ENCODE measurements around the gene PPP2R2D. TPM values are rescaled to one million over a fixed set of nuclear protein-coding genes. Genes with fewer than 3 reads are reported as not detected.
"Not testable (repeated sequence)": the region's sequence is repeated elsewhere in the genome, so short reads cannot be mapped to it uniquely, and the experiment has no call there.

PPP2R2D gene
- total RNA-seq, 2 experiments from 2014 or later = 31.6 to 32.3 TPM

- H3K4me1 Mint-ChIP-seq (ENCODE audit: low read depth) = peaks cover 36% of the 10 kb centered on the region
- peaks cover 50% of the 10 kb centered on the region for H3K36me3 Mint-ChIP-seq (ENCODE audit: low read depth)
- H3K27me3 Mint-ChIP-seq = no peaks in the 10 kb centered on the region
- ATAC-seq = peak; percentile 91
- intact Hi-C loops (cut with micrococcal nuclease) = loop anchor here (5.0 kb wide), 1 partner anchor 79 kb away; the partner anchor contains the start of gene PPP2R2D
- TF ChIP-seq, protein P1, sequence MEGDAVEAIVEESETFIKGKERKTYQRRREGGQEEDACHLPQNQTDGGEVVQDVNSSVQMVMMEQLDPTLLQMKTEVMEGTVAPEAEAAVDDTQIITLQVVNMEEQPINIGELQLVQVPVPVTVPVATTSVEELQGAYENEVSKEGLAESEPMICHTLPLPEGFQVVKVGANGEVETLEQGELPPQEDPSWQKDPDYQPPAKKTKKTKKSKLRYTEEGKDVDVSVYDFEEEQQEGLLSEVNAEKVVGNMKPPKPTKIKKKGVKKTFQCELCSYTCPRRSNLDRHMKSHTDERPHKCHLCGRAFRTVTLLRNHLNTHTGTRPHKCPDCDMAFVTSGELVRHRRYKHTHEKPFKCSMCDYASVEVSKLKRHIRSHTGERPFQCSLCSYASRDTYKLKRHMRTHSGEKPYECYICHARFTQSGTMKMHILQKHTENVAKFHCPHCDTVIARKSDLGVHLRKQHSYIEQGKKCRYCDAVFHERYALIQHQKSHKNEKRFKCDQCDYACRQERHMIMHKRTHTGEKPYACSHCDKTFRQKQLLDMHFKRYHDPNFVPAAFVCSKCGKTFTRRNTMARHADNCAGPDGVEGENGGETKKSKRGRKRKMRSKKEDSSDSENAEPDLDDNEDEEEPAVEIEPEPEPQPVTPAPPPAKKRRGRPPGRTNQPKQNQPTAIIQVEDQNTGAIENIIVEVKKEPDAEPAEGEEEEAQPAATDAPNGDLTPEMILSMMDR (IDR thresholded peaks at IDR 0.05) = no peak
- ChIA-PET POLR2A (interaction anchor here (0.7 to 2.0 kb wide), 7 partner anchors 9 to 466 kb away, joined by 3 to 5 read pairs (median 4); no protein-coding TSS in a partner anchor), CTCF (interaction anchor here (1.1 to 2.0 kb wide), 4 partner anchors 10 to 96 kb away, joined by 3 to 6 read pairs (median 4); no protein-coding TSS in a partner anchor)
- H3K27ac Mint-ChIP-seq = peak within 1 kb of the TSS; percentile 85
- peak within 1 kb of the TSS; percentile 91 for H3K4me3 Mint-ChIP-seq
- peak; percentile 88 for DNase-seq
- H3K9me3 Mint-ChIP-seq = no peaks in the 10 kb centered on the region
Measured at GRCh38 chr10:131981429-131982184, 80.8 kb downstream of the PPP2R2D start, which contains the start of gene BNIP3. BNIP3 (minus strand) TSS chr10:131981923; CDS start chr10:131981806, 117 bp downstream.

DNA sequence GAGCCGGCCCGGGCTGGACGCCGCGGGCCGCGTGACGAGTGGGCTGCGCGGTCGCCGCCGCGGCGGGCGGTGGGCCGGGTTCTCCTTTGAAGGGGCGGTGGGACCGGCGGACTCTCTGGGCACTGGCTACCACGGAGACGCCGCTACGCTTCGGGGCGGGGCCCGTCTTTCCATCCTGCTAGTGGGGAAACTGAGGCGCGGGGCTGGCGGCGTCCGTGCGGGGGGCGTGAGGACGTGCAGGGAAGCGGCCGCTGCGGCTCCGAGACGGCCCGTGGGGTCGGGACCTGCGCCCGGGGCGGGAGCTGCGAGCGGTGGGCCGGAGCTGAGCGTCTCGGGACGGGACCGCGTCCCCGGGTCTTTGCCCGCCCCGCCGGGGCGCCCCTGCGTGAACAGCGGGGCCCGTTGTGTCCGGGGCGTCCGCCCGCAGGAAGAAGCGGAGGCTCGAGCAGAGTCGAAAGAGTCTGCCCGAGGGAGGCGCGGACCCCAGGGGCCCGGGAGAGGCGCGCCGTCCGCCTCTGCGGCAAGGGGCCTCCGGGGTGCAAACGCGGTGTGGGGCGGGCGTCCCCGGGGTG lies 81.5 kb downstream of the PPP2R2D start:
- Mint-ChIP-seq H3K4me1 (ENCODE audit: low read depth) (peaks cover 30% of the 10 kb centered on the region), H3K9me3 (peaks cover 3% of the 10 kb centered on the region), H3K4me3 (peak overlapping the region; percentile 91), H3K36me3 (ENCODE audit: low read depth) (peaks cover 44% of the 10 kb centered on the region), H3K27me3 (no peaks in the 10 kb centered on the region), H3K27ac (no peak overlapping the region)
- POLR2A ChIA-PET = interaction anchor here (1.8 to 2.0 kb wide), 3 partner anchors 10 to 79 kb away, joined by 3 to 5 read pairs (median 5); no protein-coding TSS in a partner anchor
- CTCF ChIA-PET = interaction anchor here (2.0 kb wide), 1 partner anchor 10 kb away, joined by 6 read pairs; no protein-coding TSS in a partner anchor
- intact Hi-C loops (cut with micrococcal nuclease) = loop anchor here (5.0 kb wide), 1 partner anchor 80 kb away; the partner anchor contains the start of gene PPP2R2D
- ATAC-seq = peak; percentile 19
- TF ChIP-seq, protein P1 (IDR thresholded peaks at IDR 0.05) = no peak
- DNase-seq = no peak

DNA sequence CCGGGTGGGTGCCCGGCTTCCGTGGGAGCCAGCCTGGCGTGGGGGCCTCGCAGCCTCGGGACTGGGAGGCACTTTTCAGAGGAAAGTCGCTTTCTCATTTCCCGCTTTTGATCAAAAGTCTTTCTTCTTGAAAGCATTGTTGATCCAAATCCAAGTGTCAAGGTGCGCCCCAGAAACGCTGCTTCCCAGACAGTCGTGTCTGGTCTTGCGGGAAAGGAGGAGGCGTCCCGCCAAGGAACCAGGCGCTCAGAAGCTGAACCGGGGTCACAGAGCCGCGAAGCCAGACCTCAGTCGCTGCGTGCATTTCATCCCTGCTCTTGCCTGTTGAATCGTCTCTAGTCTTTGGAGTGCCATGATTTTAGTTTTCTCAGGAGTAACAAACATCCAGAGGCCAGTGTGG lies 82.0 kb downstream of the PPP2R2D start:
- H3K4me3 Mint-ChIP-seq = peak overlapping the region; percentile 66
- DNase-seq = no peak
- CTCF ChIA-PET = no interaction called here
- H3K36me3 Mint-ChIP-seq (ENCODE audit: low read depth) = peaks cover 39% of the 10 kb centered on the region
- no peak for ATAC-seq
- TF ChIP-seq, protein P1 (IDR thresholded peaks at IDR 0.05) = no peak
- H3K27me3 Mint-ChIP-seq = no peaks in the 10 kb centered on the region
- H3K9me3 Mint-ChIP-seq = peaks cover 4% of the 10 kb centered on the region
- H3K27ac Mint-ChIP-seq = no peak overlapping the region
- H3K4me1 Mint-ChIP-seq (ENCODE audit: low read depth) = peaks cover 25% of the 10 kb centered on the region
- intact Hi-C loops (cut with micrococcal nuclease) = loop anchor here (5.0 kb wide), 1 partner anchor 80 kb away; the partner anchor contains the start of gene PPP2R2D
- POLR2A ChIA-PET = interaction anchor here (1.1 to 2.0 kb wide), 3 partner anchors 10 to 68 kb away, joined by 3 to 5 read pairs (median 3); no protein-coding TSS in a partner anchor

- CTCF ChIA-PET = interaction anchor here (1.2 to 2.0 kb wide), 2 partner anchors 8 to 39 kb away, joined by 3 to 7 read pairs; no protein-coding TSS in a partner anchor
- intact Hi-C loops (cut with micrococcal nuclease) = loop anchor here (5.0 kb wide), 1 partner anchor 81 kb away; the partner anchor contains the start of gene PPP2R2D
- H3K36me3 Mint-ChIP-seq (ENCODE audit: low read depth) = peaks cover 31% of the 10 kb centered on the region
- peaks cover 6% of the 10 kb centered on the region for H3K9me3 Mint-ChIP-seq
- DNase-seq (no peak), ATAC-seq (no peak)
- H3K4me1 Mint-ChIP-seq (ENCODE audit: low read depth) = peaks cover 16% of the 10 kb centered on the region
- TF ChIP-seq, protein P1 (IDR thresholded peaks at IDR 0.05) = no peak
- POLR2A ChIA-PET = interaction anchor here (1.1 to 1.8 kb wide), 2 partner anchors 12 to 69 kb away, joined by 3 read pairs; no protein-coding TSS in a partner anchor
- H3K27me3 Mint-ChIP-seq = no peaks in the 10 kb centered on the region
- no peak overlapping the region for H3K27ac Mint-ChIP-seq
- peak overlapping the region; percentile 66 for H3K4me3 Mint-ChIP-seq
Measured at GRCh38 chr10:131983780-131984179, 83.0 kb downstream of the PPP2R2D start.

GRCh38 chr10:131986851-131987250 lies 86.0 kb downstream of the PPP2R2D start:
- CTCF ChIA-PET; H3K27ac Mint-ChIP-seq; H3K4me3 Mint-ChIP-seq; H3K4me1 Mint-ChIP-seq (ENCODE audit: low read depth); ATAC-seq; H3K36me3 Mint-ChIP-seq (ENCODE audit: low read depth); H3K9me3 Mint-ChIP-seq; DNase-seq; intact Hi-C loops (cut with micrococcal nuclease); H3K27me3 Mint-ChIP-seq: not testable (repeated sequence)
- POLR2A ChIA-PET = interaction anchor here (1.0 kb wide), 1 partner anchor 9 kb away, joined by 3 read pairs; no protein-coding TSS in a partner anchor

DNA sequence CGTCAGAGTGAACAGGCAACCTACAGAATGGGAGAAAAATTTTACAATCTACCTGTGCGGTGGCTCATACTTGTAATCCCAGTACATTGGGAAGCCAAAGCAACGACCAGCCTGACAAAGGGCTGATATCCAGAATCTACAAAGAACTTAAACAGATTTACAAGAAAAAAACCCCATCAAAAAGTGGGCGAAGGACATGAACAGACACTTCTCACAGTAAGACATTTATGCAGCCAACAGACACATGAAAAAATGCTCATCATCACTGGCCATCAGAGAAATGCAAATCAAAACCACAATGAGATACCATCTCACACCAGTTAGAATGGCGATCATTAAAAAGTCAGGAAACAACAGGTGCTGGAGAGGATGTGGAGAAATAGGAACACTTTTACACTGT lies 86.5 kb downstream of the PPP2R2D start:
- H3K36me3 Mint-ChIP-seq (ENCODE audit: low read depth); H3K27ac Mint-ChIP-seq; H3K4me3 Mint-ChIP-seq; H3K27me3 Mint-ChIP-seq; DNase-seq; intact Hi-C loops (cut with micrococcal nuclease); ATAC-seq; H3K4me1 Mint-ChIP-seq (ENCODE audit: low read depth); CTCF ChIA-PET; H3K9me3 Mint-ChIP-seq: not testable (repeated sequence)
- POLR2A ChIA-PET = interaction anchor here (1.0 kb wide), 1 partner anchor 9 kb away, joined by 3 read pairs; no protein-coding TSS in a partner anchor

DNA sequence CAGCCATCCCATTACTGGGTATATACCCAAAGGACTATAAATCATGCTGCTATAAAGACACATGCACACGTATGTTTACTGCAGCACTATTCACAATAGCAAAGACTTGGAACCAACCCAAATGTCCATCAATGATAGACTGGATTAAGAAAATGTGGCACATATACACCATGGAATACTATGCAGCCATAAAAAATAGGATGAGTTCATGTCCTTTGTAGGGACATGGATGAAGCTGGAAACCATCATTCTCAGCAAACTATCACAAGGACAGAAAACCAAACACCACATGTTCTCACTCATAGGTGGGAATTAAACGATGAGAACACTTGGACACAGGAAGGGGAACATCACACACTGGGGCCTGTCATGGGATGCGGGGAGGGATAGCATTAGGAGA lies 87.0 kb downstream of the PPP2R2D start:
- ATAC-seq; H3K27me3 Mint-ChIP-seq; intact Hi-C loops (cut with micrococcal nuclease); DNase-seq; H3K4me1 Mint-ChIP-seq (ENCODE audit: low read depth); H3K36me3 Mint-ChIP-seq (ENCODE audit: low read depth); H3K9me3 Mint-ChIP-seq; POLR2A ChIA-PET; CTCF ChIA-PET; H3K4me3 Mint-ChIP-seq; H3K27ac Mint-ChIP-seq: not testable (repeated sequence)

Measured in activated CD8-positive, alpha-beta T cell treated with anti-CD3 and anti-CD28 coated beads for 36 hours (primary cell).